DMS53 treated with DMSO at 0.1 percent for 48 hours (cell line): Measurements from ENCODE around the gene FAM149A.

Experiments
- DNase-seq: peaks from one replicate; lab custom pipeline; 2025; ENCODE audit not compliant: unreplicated experiment; lab: John Stamatoyannopoulos, UW

Gene FAM149A

DNA sequence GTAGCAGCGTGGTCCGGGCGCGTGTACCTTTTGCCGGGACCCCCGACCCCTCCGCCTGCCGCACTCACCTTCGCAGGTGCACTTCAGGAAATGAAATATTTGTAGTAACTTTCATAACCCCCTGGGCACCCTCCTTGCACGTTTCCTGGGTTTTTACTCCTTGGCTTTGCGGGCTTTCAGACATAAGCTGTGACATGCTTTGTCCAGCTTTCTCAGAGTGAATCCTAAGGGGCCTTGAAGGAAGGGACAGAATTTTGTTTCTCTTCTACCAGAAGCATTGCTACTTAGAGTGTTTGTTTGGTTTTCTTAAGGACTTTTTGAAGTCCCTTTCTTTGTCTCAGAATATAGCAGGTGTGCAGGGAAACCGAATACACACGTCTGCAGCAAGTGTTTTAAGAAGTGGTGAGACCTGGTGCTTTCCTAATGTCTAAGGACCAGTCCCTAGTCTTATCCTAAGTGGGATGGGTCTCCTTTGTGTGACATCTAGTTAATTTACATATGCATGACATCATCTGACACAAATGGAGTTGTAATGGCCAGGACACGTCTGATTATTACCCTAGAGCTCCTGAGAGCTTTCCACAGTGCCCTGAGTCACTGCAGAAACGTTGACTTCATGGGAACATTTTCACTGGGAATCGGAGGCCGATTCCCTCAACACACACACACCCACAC lies 1.3 kb downstream of the FAM149A start:
- peak; percentile 76 for DNase-seq

- no peak for DNase-seq
These were observed 3.4 kb downstream of the FAM149A start for GRCh38 chr4:186107947-186108346.

DNA sequence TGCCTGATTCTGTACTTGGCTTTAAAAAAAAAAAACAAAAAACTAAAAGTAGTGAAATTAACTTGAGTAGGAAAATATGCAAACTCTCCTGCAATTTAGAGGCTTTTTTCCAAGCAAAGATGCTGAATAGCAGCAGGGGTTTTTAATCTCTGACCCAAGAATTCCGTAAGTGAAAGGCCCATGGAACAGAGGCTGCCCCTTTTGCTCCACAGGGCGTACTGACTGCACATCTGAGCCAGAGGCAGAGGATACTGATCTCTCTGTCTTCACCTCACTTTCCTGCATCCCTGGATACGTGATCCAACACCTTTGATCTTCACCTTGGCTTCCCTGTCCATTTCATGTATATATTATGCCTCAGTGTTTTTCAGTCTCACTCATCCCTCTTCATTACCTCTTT lies 3.9 kb downstream of the FAM149A start:
- no peak for DNase-seq

GRCh38 chr4:186109245-186109644 lies 4.7 kb downstream of the FAM149A start:
- DNase-seq = no peak

DNA sequence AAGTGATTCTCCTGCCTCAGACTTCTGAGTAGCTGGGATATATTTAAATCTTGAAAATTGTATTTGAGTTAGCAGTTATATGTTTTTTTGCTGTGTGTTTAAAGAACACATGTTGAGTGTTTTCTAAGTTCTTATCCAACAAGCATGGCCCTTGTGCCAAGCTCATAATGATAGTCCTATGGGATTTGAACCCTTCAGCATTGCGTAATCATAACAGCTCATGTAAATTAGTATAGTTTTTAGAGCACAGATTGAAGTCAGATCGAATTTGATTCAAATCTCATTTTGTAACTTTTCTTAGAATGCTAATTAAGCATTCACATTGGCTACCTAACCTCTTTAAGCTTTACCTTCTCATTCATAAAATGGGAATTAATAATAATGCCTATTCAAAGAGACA lies 12.2 kb downstream of the FAM149A start:
- DNase-seq = no peak

DNA sequence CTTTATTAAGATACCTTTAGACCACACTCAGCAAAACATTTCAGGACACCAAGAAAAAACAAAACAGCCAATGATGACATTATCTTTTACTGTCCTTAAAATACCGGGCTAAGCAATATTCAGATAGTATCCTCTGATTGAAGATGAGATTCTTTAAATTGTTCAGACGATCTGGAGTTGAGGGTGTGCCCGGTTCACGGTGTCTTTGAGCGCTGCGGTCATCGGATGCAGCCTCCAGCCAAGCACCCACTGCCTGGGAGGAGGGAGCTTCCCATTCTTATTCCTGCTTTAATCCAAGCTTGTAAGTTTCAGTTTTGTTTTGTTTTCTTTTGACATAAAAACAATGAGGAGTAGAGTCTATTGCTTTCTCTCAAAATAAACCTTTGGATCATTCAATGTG lies 14.1 kb downstream of the FAM149A start:
- DNase-seq = no peak

- no peak for DNase-seq
These were observed 16.6 kb downstream of the FAM149A start for GRCh38 chr4:186121057-186121456.

DNA sequence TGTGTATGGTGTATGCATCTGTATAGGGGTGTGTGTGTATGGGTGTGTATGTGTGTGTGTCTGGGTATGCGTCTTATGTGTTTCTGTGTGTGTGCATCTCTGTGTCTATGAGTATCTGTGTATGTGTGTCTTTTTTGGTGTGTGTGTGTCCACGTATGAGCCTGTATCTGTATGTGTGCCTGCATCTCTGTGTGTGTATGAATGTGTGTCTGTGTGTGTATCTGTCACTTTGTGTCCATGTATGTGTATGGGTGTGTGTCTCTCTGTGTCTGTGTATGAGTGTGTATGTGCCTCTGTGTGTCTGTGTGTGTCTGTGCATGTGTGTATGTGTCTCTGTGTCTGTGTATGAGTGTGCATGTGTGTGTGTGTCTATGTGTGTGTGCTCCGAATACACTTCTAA lies 24.3 kb downstream of the FAM149A start:
- no peak for DNase-seq

DNA sequence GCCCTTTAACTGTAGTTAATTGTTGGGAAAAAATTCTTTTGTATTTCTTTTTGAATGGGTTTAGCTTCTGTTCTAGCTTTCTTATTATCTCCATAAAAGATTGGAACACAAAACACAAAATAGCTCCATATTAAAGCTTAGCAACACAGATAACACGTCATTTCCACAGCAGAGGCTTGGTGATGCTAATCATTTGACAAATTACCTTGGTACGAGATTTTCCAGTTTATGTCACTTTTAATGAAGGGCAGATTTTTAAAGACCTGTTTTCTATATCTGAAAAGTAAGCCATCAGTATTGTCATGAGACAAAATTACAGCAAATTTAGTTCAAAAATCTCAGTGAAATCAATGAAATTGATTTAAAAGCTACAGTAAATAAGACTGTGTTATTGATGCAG lies 27.4 kb downstream of the FAM149A start:
- DNase-seq = no peak

DNA sequence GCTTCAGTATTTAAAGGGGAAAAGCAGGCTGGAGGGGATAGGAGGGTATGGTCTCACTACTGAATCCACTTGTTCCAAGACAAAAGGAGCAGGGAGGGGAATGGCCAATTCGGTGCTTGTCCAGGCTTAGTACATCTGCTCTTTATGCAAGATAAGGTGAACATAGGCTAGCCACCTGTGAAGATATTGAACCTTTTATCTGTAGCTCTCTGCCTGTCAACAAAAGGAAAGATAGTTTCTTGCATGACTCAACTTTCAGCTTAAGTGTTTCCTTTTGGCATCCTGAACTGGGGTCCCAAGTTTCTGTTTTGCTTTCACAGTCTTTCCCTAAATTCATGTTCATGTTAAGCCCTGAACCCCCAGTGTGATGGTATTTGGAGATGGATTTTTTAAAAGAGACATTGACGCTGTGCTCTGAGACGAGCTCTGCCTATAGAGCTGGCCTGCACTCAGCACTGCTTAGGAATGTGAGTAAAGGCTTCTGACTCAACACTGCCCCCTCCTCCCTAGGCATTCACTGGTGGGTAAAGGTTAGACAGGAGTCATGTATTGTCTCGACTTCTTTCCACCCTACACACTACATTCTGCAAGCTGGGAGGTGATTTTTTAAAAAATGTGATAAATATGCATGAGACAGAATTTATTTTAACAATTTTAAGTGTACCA lies 28.2 kb downstream of the FAM149A start:
- no peak for DNase-seq

DNA sequence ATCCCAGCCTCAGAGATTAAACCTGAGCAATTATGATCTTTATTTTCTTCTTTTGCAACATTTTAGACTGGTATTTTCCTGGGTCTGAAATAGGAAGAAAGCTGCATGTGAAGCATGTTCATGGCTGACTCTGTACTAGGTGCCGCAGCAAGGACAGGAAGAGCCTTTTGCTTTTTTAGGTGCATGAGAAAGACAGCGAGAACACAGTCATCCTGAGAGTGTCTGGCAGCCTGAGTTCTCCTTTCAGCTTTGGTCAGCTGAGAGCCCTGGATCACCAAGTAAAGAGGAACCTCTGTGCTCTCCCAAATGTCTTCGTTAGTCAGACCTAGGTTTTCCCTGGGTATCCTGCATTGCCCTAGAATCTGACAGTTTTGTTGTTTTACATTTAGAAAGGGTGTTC lies 29.8 kb downstream of the FAM149A start:
- DNase-seq = no peak

DNA sequence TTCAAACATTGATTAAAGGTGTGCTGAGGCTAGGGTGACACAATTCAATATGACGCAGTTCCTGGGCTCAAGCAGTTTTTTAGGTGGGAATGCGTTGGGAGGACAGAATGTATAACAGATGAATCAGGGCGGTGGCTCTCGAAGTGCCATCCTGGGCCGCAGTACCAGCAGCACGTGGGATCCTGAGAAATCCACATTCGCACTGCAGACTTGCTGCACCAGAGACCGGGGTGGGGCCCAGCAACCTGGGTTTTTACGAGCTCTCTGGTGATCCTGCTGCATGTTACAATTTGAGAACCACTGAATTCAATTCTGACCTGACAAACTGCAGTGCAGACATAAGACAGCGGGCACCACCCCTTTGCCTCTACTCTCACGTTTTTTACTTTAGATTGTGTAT lies 30.4 kb downstream of the FAM149A start:
- no peak for DNase-seq

DNA sequence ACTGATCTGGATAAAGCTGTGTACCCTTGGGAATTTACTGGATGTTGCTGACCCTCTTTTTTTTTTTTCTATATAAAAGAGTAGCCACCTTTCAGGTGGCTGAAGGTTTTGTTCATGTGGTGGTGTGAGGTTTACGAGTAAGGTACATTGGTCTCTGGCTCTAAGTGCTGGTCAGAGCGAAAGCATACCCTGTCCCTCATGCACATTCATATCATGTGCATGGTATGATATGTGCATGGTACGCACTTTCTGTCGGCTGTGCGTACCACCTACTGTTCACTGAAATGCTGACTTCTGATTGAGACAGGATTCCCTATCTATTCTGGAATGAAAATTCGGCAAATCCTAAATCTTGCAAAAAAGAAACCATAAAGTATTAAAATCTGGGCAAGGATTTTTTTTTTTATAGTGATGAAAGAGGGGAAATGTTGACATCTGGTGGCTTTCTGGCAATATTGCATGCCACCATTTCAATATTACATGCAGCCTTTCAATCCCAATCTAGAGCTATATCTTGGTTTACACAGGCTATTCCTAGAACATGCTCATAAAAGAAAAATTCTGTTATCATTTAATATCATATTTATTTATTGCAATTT lies 32.8 kb downstream of the FAM149A start:
- peak; percentile 30 for DNase-seq

GRCh38 chr4:186144198-186144945 lies 39.9 kb downstream of the FAM149A start:
- DNase-seq = no peak

GRCh38 chr4:186144946-186145569 lies 40.6 kb downstream of the FAM149A start:
- no peak for DNase-seq

- DNase-seq = no peak
These were observed 42.0 kb downstream of the FAM149A start for GRCh38 chr4:186146458-186146857.

DNA sequence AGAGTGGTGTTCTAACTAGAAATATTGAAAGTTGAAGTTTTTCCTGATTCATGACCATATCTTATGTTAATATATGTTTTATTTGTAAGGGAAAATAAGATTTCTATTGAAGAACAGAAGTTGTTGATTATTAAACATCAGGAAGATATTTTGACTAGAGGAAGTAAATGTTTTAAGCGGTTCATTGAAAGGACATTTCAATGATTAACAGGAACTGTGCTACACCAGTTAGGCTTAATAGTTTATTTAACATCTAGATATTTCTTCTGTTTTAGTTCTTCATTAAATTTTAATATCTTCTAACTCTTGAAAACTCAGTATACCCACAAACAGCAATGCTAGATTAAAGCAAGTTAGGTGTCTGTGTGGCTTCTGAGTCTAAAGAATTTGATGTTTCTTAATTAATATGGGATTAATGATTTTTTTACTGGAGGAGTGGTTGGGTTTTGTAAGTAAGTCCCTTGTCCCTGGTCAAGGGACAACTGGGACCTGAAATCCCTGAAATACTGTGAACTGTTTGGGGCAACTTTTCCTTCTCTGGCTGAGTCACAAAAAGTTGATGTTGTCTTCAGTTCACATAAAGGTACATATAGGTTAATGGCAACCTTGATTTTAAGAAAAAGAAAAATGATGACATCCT lies 44.0 kb downstream of the FAM149A start:
- DNase-seq = no peak

- DNase-seq = no peak
These were observed 45.4 kb downstream of the FAM149A start for GRCh38 chr4:186149872-186150271.

- no peak for DNase-seq
These were observed 46.4 kb downstream of the FAM149A start for GRCh38 chr4:186150926-186151325.

GRCh38 chr4:186151499-186151898 lies 47.0 kb downstream of the FAM149A start:
- DNase-seq = no peak
